ENCODE measurements around the gene PRSS12.
A peak's percentile ranks its signal among the peaks of the same experiment; 100 is the strongest.
"Not testable (repeated sequence)": the region's sequence is repeated elsewhere in the genome, so short reads cannot be mapped to it uniquely, and the experiment has no call there.

PRSS12 gene

DNA sequence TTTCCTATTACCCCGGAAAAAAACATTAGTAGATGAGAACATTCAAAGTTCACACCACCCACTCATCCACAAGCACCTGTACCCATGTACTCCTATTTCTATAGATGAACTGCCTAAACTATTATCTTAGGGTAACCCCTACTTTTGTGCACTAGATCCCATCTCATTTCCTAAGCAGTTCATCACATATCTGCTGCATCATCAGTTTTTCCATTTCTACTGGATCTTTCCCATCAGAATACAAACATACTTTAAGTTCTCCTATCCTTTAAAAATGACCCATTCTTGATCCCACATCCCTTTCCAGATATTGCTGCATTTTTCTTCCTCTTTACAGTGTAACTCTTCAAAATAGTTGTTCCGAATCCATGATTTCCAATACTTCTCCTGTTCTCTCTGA, 81.0 kb downstream of the PRSS12 start:
- Mint-ChIP-seq H3K4me3 (no peak overlapping the region), H3K27me3 (ENCODE audit: low read depth) (peaks cover 4% of the 10 kb centered on the region), H3K4me1 (ENCODE audit: low read depth) (peaks cover 4% of the 10 kb centered on the region), H3K9me3 (no peaks in the 10 kb centered on the region), H3K27ac (no peak overlapping the region), H3K36me3 (ENCODE audit: low read depth) (no peaks in the 10 kb centered on the region)
- no peak for DNase-seq (ENCODE audit: low spot score)

- Mint-ChIP-seq H3K27me3 (ENCODE audit: low read depth) (peaks cover 4% of the 10 kb centered on the region), H3K27ac (no peak overlapping the region), H3K36me3 (ENCODE audit: low read depth) (no peaks in the 10 kb centered on the region), H3K4me3 (no peak overlapping the region), H3K4me1 (ENCODE audit: low read depth) (peaks cover 4% of the 10 kb centered on the region), H3K9me3 (no peaks in the 10 kb centered on the region)
- no peak for DNase-seq (ENCODE audit: low spot score)
Observed at GRCh38 chr4:118270492-118270891, 82.3 kb downstream of the PRSS12 start.

- H3K9me3 Mint-ChIP-seq = no peaks in the 10 kb centered on the region
- no peak overlapping the region for H3K4me3 Mint-ChIP-seq
- no peak overlapping the region for H3K27ac Mint-ChIP-seq
- no peak for DNase-seq (ENCODE audit: low spot score)
- peaks cover 12% of the 10 kb centered on the region for H3K27me3 Mint-ChIP-seq (ENCODE audit: low read depth)
- peaks cover 2% of the 10 kb centered on the region for H3K36me3 Mint-ChIP-seq (ENCODE audit: low read depth)
- peaks cover 4% of the 10 kb centered on the region for H3K4me1 Mint-ChIP-seq (ENCODE audit: low read depth)
Observed at GRCh38 chr4:118268780-118269179, 84.0 kb downstream of the PRSS12 start.

DNA sequence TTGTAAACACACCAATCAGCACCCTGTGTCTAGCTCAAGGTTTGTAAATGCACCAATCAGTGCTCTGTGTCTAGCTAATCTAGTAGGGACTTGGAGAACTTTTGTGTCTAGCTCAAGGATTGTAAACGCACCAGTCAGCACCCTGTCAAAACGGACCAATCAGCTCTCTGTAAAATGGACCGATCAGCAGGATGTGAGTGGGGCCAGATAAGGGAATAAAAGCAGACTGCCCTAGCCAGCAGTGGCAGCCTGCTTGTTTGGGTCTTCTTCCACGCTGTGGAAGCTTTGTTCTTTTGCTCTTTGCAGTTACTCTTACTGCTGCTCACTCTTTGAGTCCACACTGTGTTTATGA, 86.7 kb downstream of the PRSS12 start:
- H3K36me3 Mint-ChIP-seq (ENCODE audit: low read depth); H3K4me1 Mint-ChIP-seq (ENCODE audit: low read depth); DNase-seq (ENCODE audit: low spot score); H3K9me3 Mint-ChIP-seq; H3K27ac Mint-ChIP-seq: not testable (repeated sequence)
- H3K27me3 Mint-ChIP-seq (ENCODE audit: low read depth) = peaks cover 23% of the 10 kb centered on the region
- peak overlapping the region; percentile 34 for H3K4me3 Mint-ChIP-seq

DNA sequence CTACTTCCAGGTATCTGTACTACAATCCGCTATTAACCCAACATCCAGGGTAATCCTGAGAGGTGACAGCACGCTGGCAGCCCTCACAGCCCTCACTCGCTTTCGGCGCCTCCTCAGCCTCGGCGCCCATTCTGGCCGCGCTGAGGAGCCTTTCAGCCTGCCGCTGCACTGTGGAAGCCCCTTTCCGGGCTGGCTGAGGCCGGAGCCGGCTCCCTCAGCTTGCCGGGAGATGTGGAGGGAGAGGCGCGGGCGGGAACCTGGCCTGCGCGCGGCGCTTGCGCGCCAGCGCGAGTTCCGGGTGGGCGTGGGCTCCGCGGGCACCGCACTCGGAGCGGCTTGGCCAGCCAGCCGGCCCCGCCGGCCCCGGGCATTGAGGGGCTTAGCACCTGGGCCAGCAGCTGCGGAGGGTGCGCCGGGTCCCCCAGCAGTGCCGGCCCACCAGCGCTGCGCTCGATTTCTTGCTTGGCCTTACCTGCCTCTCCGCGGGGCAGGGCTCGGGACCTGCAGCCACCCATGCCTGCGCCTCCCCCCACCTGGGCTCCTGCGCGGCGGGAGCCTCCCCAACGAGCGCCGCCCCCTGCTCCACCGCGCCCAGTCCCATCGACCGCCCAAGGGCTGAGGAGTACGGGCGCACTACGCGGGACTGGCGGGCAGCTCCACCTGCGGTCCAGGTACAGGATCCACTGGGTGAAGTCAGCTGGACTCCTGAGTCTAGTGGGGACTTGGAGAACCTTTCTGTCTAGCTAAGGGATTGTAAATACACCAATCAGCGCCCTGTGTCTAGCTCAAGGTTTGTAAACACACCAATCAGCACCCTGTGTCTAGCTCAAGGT, 87.3 kb downstream of the PRSS12 start:
- Mint-ChIP-seq H3K4me1 (ENCODE audit: low read depth) (peaks cover 3% of the 10 kb centered on the region), H3K27me3 (ENCODE audit: low read depth) (peaks cover 24% of the 10 kb centered on the region), H3K27ac (no peak overlapping the region), H3K4me3 (peak overlapping the region; percentile 54), H3K36me3 (ENCODE audit: low read depth) (peaks cover 2% of the 10 kb centered on the region), H3K9me3 (no peaks in the 10 kb centered on the region)
- DNase-seq (ENCODE audit: low spot score) = no peak

- H3K36me3 Mint-ChIP-seq (ENCODE audit: low read depth) = peaks cover 2% of the 10 kb centered on the region
- no peak overlapping the region for H3K27ac Mint-ChIP-seq
- peaks cover 23% of the 10 kb centered on the region for H3K27me3 Mint-ChIP-seq (ENCODE audit: low read depth)
- H3K4me3 Mint-ChIP-seq = peak overlapping the region; percentile 36
- H3K4me1 Mint-ChIP-seq (ENCODE audit: low read depth) = peaks cover 2% of the 10 kb centered on the region
- DNase-seq (ENCODE audit: low spot score) = no peak
- no peaks in the 10 kb centered on the region for H3K9me3 Mint-ChIP-seq
Observed at GRCh38 chr4:118264096-118264495, 88.7 kb downstream of the PRSS12 start.

DNA sequence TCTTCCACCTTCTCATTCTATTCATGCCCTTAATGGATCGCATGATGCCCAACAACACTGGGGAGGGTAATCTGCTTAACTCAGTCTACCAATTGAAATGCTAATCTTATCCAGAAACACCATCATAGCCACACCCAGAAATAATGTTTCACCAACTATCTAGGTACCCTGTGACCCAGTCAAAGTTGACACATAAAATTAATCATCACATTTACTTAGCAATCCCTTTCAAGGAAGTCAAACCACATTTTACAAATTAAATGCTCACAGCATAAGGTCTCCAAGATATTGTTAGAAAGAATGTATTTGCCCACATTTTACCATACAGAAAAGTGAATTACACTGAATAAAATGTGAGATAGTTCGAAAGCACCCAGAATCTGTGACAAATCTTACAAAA, 92.5 kb downstream of the PRSS12 start:
- peaks cover 27% of the 10 kb centered on the region for H3K27me3 Mint-ChIP-seq (ENCODE audit: low read depth)
- H3K4me1 Mint-ChIP-seq (ENCODE audit: low read depth) = no peaks in the 10 kb centered on the region
- H3K36me3 Mint-ChIP-seq (ENCODE audit: low read depth) = peaks cover 2% of the 10 kb centered on the region
- H3K9me3 Mint-ChIP-seq = no peaks in the 10 kb centered on the region
- H3K27ac Mint-ChIP-seq = no peak overlapping the region
- no peak for DNase-seq (ENCODE audit: low spot score)
- no peak overlapping the region for H3K4me3 Mint-ChIP-seq

- Mint-ChIP-seq H3K4me3 (no peak overlapping the region), H3K36me3 (ENCODE audit: low read depth) (no peaks in the 10 kb centered on the region), H3K9me3 (no peaks in the 10 kb centered on the region), H3K4me1 (ENCODE audit: low read depth) (no peaks in the 10 kb centered on the region), H3K27me3 (ENCODE audit: low read depth) (peaks cover 20% of the 10 kb centered on the region), H3K27ac (no peak overlapping the region)
- no peak for DNase-seq (ENCODE audit: low spot score)
Observed at GRCh38 chr4:118259111-118259510, 93.7 kb downstream of the PRSS12 start.

DNA sequence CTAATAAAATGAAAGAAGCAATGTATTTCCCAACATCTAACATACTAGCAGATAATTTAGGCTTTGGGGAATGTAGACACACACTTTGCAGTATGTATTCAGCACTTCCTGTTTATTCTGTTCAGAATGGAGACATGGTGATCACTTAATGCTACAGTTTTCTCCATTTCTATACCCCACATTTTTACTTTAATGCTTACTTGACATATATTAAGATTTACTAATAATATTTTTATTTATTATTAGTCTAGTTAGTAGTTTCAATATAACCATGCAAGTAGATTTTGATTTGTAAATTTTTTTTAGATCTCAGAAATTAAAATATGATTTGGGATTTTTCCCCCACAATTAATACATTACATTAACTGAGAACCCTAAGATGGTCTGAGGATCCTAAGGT, 98.4 kb downstream of the PRSS12 start:
- no peaks in the 10 kb centered on the region for H3K36me3 Mint-ChIP-seq (ENCODE audit: low read depth)
- H3K4me1 Mint-ChIP-seq (ENCODE audit: low read depth) = no peaks in the 10 kb centered on the region
- no peak overlapping the region for H3K27ac Mint-ChIP-seq
- no peaks in the 10 kb centered on the region for H3K9me3 Mint-ChIP-seq
- H3K4me3 Mint-ChIP-seq = no peak overlapping the region
- no peak for DNase-seq (ENCODE audit: low spot score)
- peaks cover 4% of the 10 kb centered on the region for H3K27me3 Mint-ChIP-seq (ENCODE audit: low read depth)

GRCh38 chr4:118249890-118250289, 102.9 kb downstream of the PRSS12 start:
- Mint-ChIP-seq H3K4me3 (no peak overlapping the region), H3K27me3 (ENCODE audit: low read depth) (no peaks in the 10 kb centered on the region), H3K27ac (no peak overlapping the region), H3K9me3 (no peaks in the 10 kb centered on the region), H3K36me3 (ENCODE audit: low read depth) (no peaks in the 10 kb centered on the region), H3K4me1 (ENCODE audit: low read depth) (no peaks in the 10 kb centered on the region)
- DNase-seq (ENCODE audit: low spot score) = no peak

- H3K27ac Mint-ChIP-seq = no peak overlapping the region
- no peak overlapping the region for H3K4me3 Mint-ChIP-seq
- no peaks in the 10 kb centered on the region for H3K9me3 Mint-ChIP-seq
- DNase-seq (ENCODE audit: low spot score) = no peak
- peaks cover 5% of the 10 kb centered on the region for H3K27me3 Mint-ChIP-seq (ENCODE audit: low read depth)
- no peaks in the 10 kb centered on the region for H3K4me1 Mint-ChIP-seq (ENCODE audit: low read depth)
- no peaks in the 10 kb centered on the region for H3K36me3 Mint-ChIP-seq (ENCODE audit: low read depth)
Observed at GRCh38 chr4:118237531-118237930, 115.3 kb downstream of the PRSS12 start.

DNA sequence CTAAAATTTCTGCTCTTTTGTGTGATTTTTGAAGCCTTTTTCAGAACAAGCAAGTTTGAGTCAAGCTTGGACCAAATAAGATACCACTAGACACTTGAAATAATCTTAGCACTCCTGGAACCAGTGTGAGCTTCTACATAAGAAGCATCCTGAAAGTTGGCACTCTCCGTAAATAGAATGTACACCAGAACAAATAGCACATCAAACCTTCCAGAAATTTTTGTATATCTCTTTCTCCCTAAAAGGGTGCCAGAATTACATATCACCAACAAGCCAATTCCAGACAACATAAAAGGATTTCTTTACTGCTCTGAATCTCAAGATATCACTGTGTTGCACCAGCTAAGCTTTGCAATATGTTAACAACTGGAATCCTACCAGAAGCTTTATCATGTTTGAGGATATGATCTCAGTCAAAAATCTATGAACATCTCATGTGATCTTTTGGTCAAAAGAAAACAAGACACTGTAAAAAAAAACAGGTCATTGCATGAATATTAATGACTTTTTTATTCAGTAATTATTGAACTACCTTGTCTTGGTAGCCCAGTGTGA, 117.2 kb downstream of the PRSS12 start:
- Mint-ChIP-seq H3K4me1 (ENCODE audit: low read depth) (no peaks in the 10 kb centered on the region), H3K36me3 (ENCODE audit: low read depth) (no peaks in the 10 kb centered on the region), H3K9me3 (no peaks in the 10 kb centered on the region), H3K27me3 (ENCODE audit: low read depth) (peaks cover 5% of the 10 kb centered on the region), H3K27ac (no peak overlapping the region), H3K4me3 (no peak overlapping the region)
- DNase-seq (ENCODE audit: low spot score) = no peak
